Activated naive CD4-positive, alpha-beta T cell treated with anti-CD3 and anti-CD28 coated beads, Interleukin-2, amount 10 ng/mL, durations not matched to agents 7 days and 5 days (primary cell): ENCODE measurements around the gene POU2AF1.

ENCODE experiments used
- CTCF ChIA-PET: fragments of 350-600 bp; sonication (Branson Sonifier 250); formaldehyde crosslinking; loops from one replicate; lab custom pipeline; 2021; ENCODE audit warnings: antibody characterized with exemption; lab: Charles Lee
- DNase-seq: peaks from one replicate; pipeline ENCODE4 v3.0.0-alpha.2; 2020
- H3K27ac Mint-ChIP-seq: one replicate; pipeline ENCODE4 v1.8.0; 2021; ENCODE audit warnings: mild to moderate bottlenecking, moderate library complexity, mixed read lengths
- H3K27me3 Mint-ChIP-seq: one replicate; pipeline ENCODE4 v1.8.0; 2021; ENCODE audit warnings: mild to moderate bottlenecking, mixed read lengths
- H3K36me3 Mint-ChIP-seq: one replicate; pipeline ENCODE4 v1.8.0; 2021; ENCODE audit warnings: mixed read lengths
- H3K4me1 Mint-ChIP-seq: one replicate; pipeline ENCODE4 v1.8.0; 2021; ENCODE audit warnings: mixed read lengths
- H3K4me3 Mint-ChIP-seq: one replicate; pipeline ENCODE4 v1.8.0; 2021; ENCODE audit warnings: mild to moderate bottlenecking, moderate library complexity, mixed read lengths
- H3K9me3 Mint-ChIP-seq: one replicate; pipeline ENCODE4 v1.8.0; 2021; ENCODE audit warnings: mixed read lengths

Gene POU2AF1

GRCh38 chr11:111368285-111368560 lies 10.9 kb downstream of the POU2AF1 start:
- Mint-ChIP-seq H3K36me3 (no peaks in the 10 kb centered on the region), H3K27ac (no peak overlapping the region), H3K4me3 (no peak overlapping the region), H3K9me3 (no peaks in the 10 kb centered on the region), H3K4me1 (peaks cover 6% of the 10 kb centered on the region), H3K27me3 (no peaks in the 10 kb centered on the region)
- CTCF ChIA-PET = interaction anchor here (0.8 kb wide), 1 partner anchor 56 kb away, joined by 3 read pairs; no protein-coding TSS in a partner anchor
- DNase-seq = no peak

- no peaks in the 10 kb centered on the region for H3K27me3 Mint-ChIP-seq
- H3K27ac Mint-ChIP-seq = no peak overlapping the region
- peaks cover 6% of the 10 kb centered on the region for H3K4me1 Mint-ChIP-seq
- no peak overlapping the region for H3K4me3 Mint-ChIP-seq
- CTCF ChIA-PET = interaction anchor here (0.8 kb wide), 1 partner anchor 56 kb away, joined by 3 read pairs; no protein-coding TSS in a partner anchor
- H3K9me3 Mint-ChIP-seq = no peaks in the 10 kb centered on the region
- no peak for DNase-seq
- H3K36me3 Mint-ChIP-seq = no peaks in the 10 kb centered on the region
Measured at GRCh38 chr11:111367411-111368284, 11.4 kb downstream of the POU2AF1 start.

GRCh38 chr11:111366560-111367410 lies 12.3 kb downstream of the POU2AF1 start:
- Mint-ChIP-seq H3K36me3 (no peaks in the 10 kb centered on the region), H3K9me3 (no peaks in the 10 kb centered on the region), H3K4me1 (peaks cover 6% of the 10 kb centered on the region), H3K4me3 (no peak overlapping the region), H3K27ac (no peak overlapping the region), H3K27me3 (no peaks in the 10 kb centered on the region)
- CTCF ChIA-PET = no interaction called here
- DNase-seq = no peak

GRCh38 chr11:111365722-111366559 lies 13.1 kb downstream of the POU2AF1 start:
- Mint-ChIP-seq H3K27ac (no peak overlapping the region), H3K4me3 (no peak overlapping the region), H3K27me3 (no peaks in the 10 kb centered on the region), H3K4me1 (peaks cover under 1% of the 10 kb centered on the region), H3K36me3 (no peaks in the 10 kb centered on the region), H3K9me3 (no peaks in the 10 kb centered on the region)
- CTCF ChIA-PET = no interaction called here
- DNase-seq = no peak

- H3K27ac Mint-ChIP-seq = no peak overlapping the region
- H3K36me3 Mint-ChIP-seq = no peaks in the 10 kb centered on the region
- no peaks in the 10 kb centered on the region for H3K4me1 Mint-ChIP-seq
- H3K9me3 Mint-ChIP-seq = no peaks in the 10 kb centered on the region
- no peak overlapping the region for H3K4me3 Mint-ChIP-seq
- DNase-seq = no peak
- CTCF ChIA-PET = no interaction called here
- H3K27me3 Mint-ChIP-seq = no peaks in the 10 kb centered on the region
Measured at GRCh38 chr11:111364503-111364902, 14.6 kb downstream of the POU2AF1 start.

GRCh38 chr11:111363985-111364384 lies 15.1 kb downstream of the POU2AF1 start:
- no peaks in the 10 kb centered on the region for H3K27me3 Mint-ChIP-seq
- H3K4me3 Mint-ChIP-seq = no peak overlapping the region
- CTCF ChIA-PET = no interaction called here
- H3K9me3 Mint-ChIP-seq = no peaks in the 10 kb centered on the region
- H3K4me1 Mint-ChIP-seq = no peaks in the 10 kb centered on the region
- no peak overlapping the region for H3K27ac Mint-ChIP-seq
- no peaks in the 10 kb centered on the region for H3K36me3 Mint-ChIP-seq
- DNase-seq = no peak

- no peak for DNase-seq
- no peak overlapping the region for H3K27ac Mint-ChIP-seq
- no peaks in the 10 kb centered on the region for H3K4me1 Mint-ChIP-seq
- no peak overlapping the region for H3K4me3 Mint-ChIP-seq
- CTCF ChIA-PET = interaction anchor here (1.5 kb wide), 1 partner anchor 66 kb away, joined by 4 read pairs; no protein-coding TSS in a partner anchor
- H3K27me3 Mint-ChIP-seq = no peaks in the 10 kb centered on the region
- H3K9me3 Mint-ChIP-seq = no peaks in the 10 kb centered on the region
- no peaks in the 10 kb centered on the region for H3K36me3 Mint-ChIP-seq
Measured at GRCh38 chr11:111362887-111363411, 16.1 kb downstream of the POU2AF1 start.

- Mint-ChIP-seq H3K27me3 (no peaks in the 10 kb centered on the region), H3K36me3 (no peaks in the 10 kb centered on the region), H3K27ac (no peak overlapping the region), H3K4me3 (no peak overlapping the region), H3K4me1 (no peaks in the 10 kb centered on the region), H3K9me3 (no peaks in the 10 kb centered on the region)
- no peak for DNase-seq
- CTCF ChIA-PET = interaction anchor here (0.6 to 1.5 kb wide), 2 partner anchors 55 to 67 kb away, joined by 3 to 4 read pairs; no protein-coding TSS in a partner anchor
Measured at GRCh38 chr11:111361874-111362273, 17.2 kb downstream of the POU2AF1 start.

- Mint-ChIP-seq H3K36me3 (no peaks in the 10 kb centered on the region), H3K27ac (no peak overlapping the region)
Measured at GRCh38 chr11:111361052-111361801, 17.8 kb downstream of the POU2AF1 start.

GRCh38 chr11:111360150-111361043 lies 18.7 kb downstream of the POU2AF1 start:
- CTCF ChIA-PET = interaction anchor here (1.4 kb wide), 1 partner anchor 62 kb away, joined by 3 read pairs; no protein-coding TSS in a partner anchor
- no peaks in the 10 kb centered on the region for H3K36me3 Mint-ChIP-seq
- no peak overlapping the region for H3K27ac Mint-ChIP-seq
- H3K4me1 Mint-ChIP-seq = no peaks in the 10 kb centered on the region
- no peaks in the 10 kb centered on the region for H3K27me3 Mint-ChIP-seq
- no peaks in the 10 kb centered on the region for H3K9me3 Mint-ChIP-seq
- no peak for DNase-seq
- H3K4me3 Mint-ChIP-seq = no peak overlapping the region

More at GRCh38 chr11:111361052-111361801, 17.8 kb downstream of the POU2AF1 start:
- CTCF ChIA-PET = interaction anchor here (0.6 to 1.4 kb wide), 2 partner anchors 56 to 61 kb away, joined by 3 read pairs; no protein-coding TSS in a partner anchor
- Mint-ChIP-seq H3K9me3 (no peaks in the 10 kb centered on the region), H3K4me1 (no peaks in the 10 kb centered on the region), H3K4me3 (no peak overlapping the region), H3K27me3 (no peaks in the 10 kb centered on the region)
- no peak for DNase-seq

- H3K36me3 Mint-ChIP-seq = no peaks in the 10 kb centered on the region
Measured at GRCh38 chr11:111359223-111360149, 19.6 kb downstream of the POU2AF1 start.

More at GRCh38 chr11:111359223-111360149, 19.6 kb downstream of the POU2AF1 start:
- Mint-ChIP-seq H3K4me3 (no peak overlapping the region), H3K9me3 (no peaks in the 10 kb centered on the region), H3K27me3 (no peaks in the 10 kb centered on the region), H3K27ac (no peak overlapping the region), H3K4me1 (no peaks in the 10 kb centered on the region)
- CTCF ChIA-PET = interaction anchor here (1.0 to 1.4 kb wide), 2 partner anchors 63 to 68 kb away, joined by 3 to 5 read pairs; no protein-coding TSS in a partner anchor
- no peak for DNase-seq
